ENCODE measurements around the gene PCDHB8.
"Not testable (repeated sequence)": the region's sequence is repeated elsewhere in the genome, so short reads cannot be mapped to it uniquely, and the experiment has no call there.

PCDHB8 gene

GRCh38 chr5:141150993-141151325, 26.6 kb upstream of the PCDHB8 start:
- Histone ChIP-seq H3K27me3 (replicated peaks) (no peaks in the 10 kb centered on the region), H3K36me3 (replicated peaks) (no peaks in the 10 kb centered on the region), H3K27ac (no peak overlapping the region), H3K4me3 (ENCODE audit: low read depth, low read length) (no peak overlapping the region)
- no peak for DNase-seq
- in situ Hi-C loops (cut with HindIII; ENCODE audit: low pct_ligation_motif_present, low sequenced_read_pairs), result no loop called here
- TF ChIP-seq CTCF (IDR thresholded peaks at IDR 0.05; ENCODE audit: low read depth, low read length, missing control alignments), result no peak

GRCh38 chr5:141151632-141152031, 26.0 kb upstream of the PCDHB8 start:
- H3K4me3 ChIP-seq (ENCODE audit: low read depth, low read length); in situ Hi-C loops (cut with HindIII; ENCODE audit: low pct_ligation_motif_present, low sequenced_read_pairs); H3K27ac ChIP-seq; H3K27me3 ChIP-seq (replicated peaks); DNase-seq; H3K36me3 ChIP-seq (replicated peaks): not testable (repeated sequence)

DNA sequence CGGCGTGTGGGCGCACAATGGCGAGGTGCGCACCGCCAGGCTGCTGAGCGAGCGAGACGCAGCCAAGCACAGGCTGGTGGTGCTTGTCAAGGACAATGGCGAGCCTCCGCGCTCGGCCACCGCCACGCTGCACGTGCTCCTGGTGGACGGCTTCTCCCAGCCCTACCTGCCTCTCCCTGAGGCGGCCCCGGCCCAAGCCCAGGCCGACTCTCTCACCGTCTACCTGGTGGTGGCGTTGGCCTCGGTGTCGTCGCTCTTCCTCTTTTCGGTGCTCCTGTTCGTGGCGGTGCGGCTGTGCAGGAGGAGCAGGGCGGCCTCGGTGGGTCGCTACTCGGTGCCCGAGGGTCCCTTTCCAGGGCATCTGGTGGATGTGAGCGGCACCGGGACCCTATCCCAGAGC, 25.5 kb upstream of the PCDHB8 start:
- H3K4me3 ChIP-seq (ENCODE audit: low read depth, low read length); DNase-seq; H3K27ac ChIP-seq; H3K36me3 ChIP-seq (replicated peaks); H3K27me3 ChIP-seq (replicated peaks); in situ Hi-C loops (cut with HindIII; ENCODE audit: low pct_ligation_motif_present, low sequenced_read_pairs): not testable (repeated sequence)

DNA sequence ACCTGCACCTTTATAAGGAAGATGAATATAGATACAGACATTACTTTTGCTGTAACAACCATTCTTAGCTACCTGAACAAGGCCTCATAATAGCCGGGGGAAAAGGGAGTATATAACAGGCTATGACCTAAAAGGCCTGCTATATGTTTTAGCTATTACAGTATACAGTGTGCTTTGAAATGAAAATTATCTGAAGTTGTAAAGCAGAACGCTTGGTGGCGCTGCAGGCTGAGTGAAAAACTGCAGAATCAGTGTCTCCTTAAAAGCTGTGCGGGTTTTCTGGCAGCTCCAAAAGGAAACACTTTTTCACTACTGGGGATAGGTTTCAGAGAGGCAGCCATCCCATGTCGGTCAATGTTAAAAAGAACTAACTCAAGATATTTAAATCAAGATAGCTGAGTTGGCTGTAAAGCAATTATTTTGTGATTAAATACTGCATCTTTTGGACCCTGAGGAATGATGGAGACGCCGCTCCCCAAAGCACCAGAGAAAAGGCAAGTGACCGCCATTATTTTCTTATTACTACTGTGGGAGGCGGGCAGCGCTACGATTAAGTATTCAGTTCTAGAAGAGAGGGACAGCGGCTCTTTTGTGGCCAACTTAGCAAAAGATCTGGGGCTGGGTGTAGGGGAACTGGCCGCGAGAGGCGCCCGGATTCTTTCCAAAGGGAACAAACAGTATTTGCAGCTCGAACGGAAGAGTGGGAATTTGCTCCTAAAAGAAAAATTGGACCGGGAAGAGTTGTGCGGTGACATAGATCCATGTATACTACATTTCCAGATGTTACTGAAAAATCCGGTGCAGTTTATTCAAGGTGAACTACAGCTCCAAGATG, 21.8 kb upstream of the PCDHB8 start:
- H3K27ac ChIP-seq, result no peak overlapping the region
- H3K36me3 ChIP-seq (replicated peaks), result no peaks in the 10 kb centered on the region
- in situ Hi-C loops (cut with HindIII; ENCODE audit: low pct_ligation_motif_present, low sequenced_read_pairs), result no loop called here
- H3K27me3 ChIP-seq (replicated peaks), result no peaks in the 10 kb centered on the region
- no peak for DNase-seq
- no peak for TF ChIP-seq CTCF (IDR thresholded peaks at IDR 0.05; ENCODE audit: low read depth, low read length, missing control alignments)
- H3K4me3 ChIP-seq (ENCODE audit: low read depth, low read length), result no peak overlapping the region

DNA sequence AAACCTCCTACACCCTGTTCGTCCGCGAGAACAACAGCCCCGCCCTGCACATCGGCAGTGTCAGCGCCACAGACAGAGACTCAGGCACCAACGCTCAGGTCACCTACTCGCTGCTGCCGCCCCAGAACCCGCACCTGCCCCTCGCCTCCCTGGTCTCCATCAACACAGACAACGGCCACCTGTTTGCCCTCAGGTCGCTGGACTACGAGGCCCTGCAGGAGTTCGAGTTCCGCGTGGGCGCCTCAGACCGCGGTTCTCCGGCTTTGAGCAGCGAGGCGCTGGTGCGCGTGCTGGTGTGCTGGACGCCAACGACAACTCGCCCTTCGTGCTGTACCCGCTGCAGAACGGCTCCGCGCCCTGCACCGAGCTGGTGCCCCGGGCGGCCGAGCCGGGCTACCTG, 20.2 kb upstream of the PCDHB8 start:
- H3K36me3 ChIP-seq (replicated peaks); H3K27ac ChIP-seq; in situ Hi-C loops (cut with HindIII; ENCODE audit: low pct_ligation_motif_present, low sequenced_read_pairs); H3K27me3 ChIP-seq (replicated peaks); DNase-seq; H3K4me3 ChIP-seq (ENCODE audit: low read depth, low read length): not testable (repeated sequence)

DNA sequence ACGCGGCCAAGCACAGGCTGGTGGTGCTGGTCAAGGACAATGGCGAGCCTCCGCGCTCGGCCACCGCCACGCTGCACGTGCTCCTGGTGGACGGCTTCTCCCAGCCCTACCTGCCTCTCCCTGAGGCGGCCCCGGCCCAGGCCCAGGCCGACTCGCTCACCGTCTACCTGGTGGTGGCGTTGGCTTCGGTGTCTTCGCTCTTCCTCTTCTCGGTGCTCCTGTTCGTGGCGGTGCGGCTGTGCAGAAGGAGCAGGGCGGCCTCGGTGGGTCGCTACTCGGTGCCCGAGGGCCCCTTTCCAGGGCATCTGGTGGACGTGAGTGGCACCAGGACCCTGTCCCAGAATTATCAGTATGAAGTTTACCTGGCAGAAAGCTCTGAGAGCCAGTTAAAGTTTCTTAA, 19.7 kb upstream of the PCDHB8 start:
- H3K36me3 ChIP-seq (replicated peaks); H3K4me3 ChIP-seq (ENCODE audit: low read depth, low read length); in situ Hi-C loops (cut with HindIII; ENCODE audit: low pct_ligation_motif_present, low sequenced_read_pairs); H3K27me3 ChIP-seq (replicated peaks); H3K27ac ChIP-seq; DNase-seq: not testable (repeated sequence)

GRCh38 chr5:141172381-141173204, 5.0 kb upstream of the PCDHB8 start, which contains the start of gene PCDHB7:
Gene PCDHB7, plus strand, starts transcription at chr5:141172644. Its CDS starts 192 bp downstream, at chr5:141172836.
- no peak within 1 kb of the TSS for H3K27ac ChIP-seq
- no peak within 1 kb of the TSS for H3K4me3 ChIP-seq (ENCODE audit: low read depth, low read length)
- DNase-seq, result no peak
- no peaks in the 10 kb centered on the region for H3K27me3 ChIP-seq (replicated peaks)
- no peaks in the 10 kb centered on the region for H3K36me3 ChIP-seq (replicated peaks)
- peak; percentile 46 for TF ChIP-seq CTCF (IDR thresholded peaks at IDR 0.05; ENCODE audit: low read depth, low read length, missing control alignments)
- in situ Hi-C loops (cut with HindIII; ENCODE audit: low pct_ligation_motif_present, low sequenced_read_pairs), result no loop called here

DNA sequence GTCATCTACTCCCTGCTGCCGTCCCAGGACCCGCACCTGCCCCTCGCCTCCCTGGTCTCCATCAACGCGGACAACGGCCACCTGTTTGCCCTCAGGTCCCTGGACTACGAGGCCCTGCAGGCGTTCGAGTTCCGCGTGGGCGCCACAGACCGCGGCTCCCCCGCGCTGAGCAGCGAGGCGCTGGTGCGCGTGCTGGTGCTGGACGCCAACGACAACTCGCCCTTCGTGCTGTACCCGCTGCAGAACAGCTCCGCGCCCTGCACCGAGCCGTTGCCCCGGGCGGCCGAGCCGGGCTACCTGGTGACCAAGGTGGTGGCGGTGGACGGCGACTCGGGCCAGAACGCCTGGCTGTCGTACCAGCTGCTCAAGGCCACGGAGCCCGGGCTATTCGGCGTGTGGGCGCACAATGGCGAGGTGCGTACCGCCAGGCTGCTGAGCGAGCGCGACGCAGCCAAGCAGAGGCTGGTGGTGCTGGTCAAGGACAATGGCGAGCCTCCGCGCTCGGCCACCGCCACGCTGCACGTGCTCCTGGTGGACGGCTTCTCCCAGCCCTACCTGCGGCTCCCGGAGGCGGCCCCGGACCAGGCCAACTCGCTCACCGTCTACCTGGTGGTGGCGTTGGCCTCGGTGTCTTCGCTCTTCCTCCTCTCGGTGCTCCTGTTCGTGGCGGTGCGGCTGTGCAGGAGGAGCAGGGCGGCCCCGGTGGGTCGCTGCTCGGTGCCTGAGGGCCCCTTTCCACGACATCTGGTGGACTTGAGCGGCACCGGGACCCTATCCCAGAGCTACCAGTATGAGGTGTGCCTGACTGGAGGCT, 3.1 kb upstream of the PCDHB8 start:
- DNase-seq; H3K27me3 ChIP-seq (replicated peaks); H3K4me3 ChIP-seq (ENCODE audit: low read depth, low read length); H3K27ac ChIP-seq; in situ Hi-C loops (cut with HindIII; ENCODE audit: low pct_ligation_motif_present, low sequenced_read_pairs); H3K36me3 ChIP-seq (replicated peaks): not testable (repeated sequence)

All from brain microvascular endothelial cell (primary cell).